Thyroid gland (tissue), 4 donors: ENCODE results near the gene LMO7. TPM values are rescaled to one million over a fixed set of nuclear protein-coding genes. Genes with fewer than 3 reads are reported as not detected.
"Not testable (repeated sequence)": the region's sequence is repeated elsewhere in the genome, so short reads cannot be mapped to it uniquely, and the experiment has no call there.

ENCODE experiments used
- DNase-seq, 2 donors: peaks; one replicate each; pipeline ENCODE4 v3.0.0-alpha.2; 2019
- H3K27ac ChIP-seq, 3 donors: fragments of 200-600 bp; sonication (generic); 1 replicate in 2 of 3; 2 replicates in 1 of 3; pipeline ENCODE4 v1.5.1; 2016 to 2019; ENCODE audit warnings: mild to moderate bottlenecking in 1 of 3, moderate library complexity in 1 of 3
- H3K27me3 ChIP-seq: fragments of 200-600 bp; sonication (generic); one replicate; pipeline ENCODE4 v1.5.1; 2019
- H3K36me3 ChIP-seq, 2 donors: fragments of 200-600 bp; sonication (generic); one replicate each; pipeline ENCODE4 v1.5.1; 2016 to 2019
- H3K4me1 ChIP-seq, 2 donors: fragments of 200-600 bp; sonication (generic); one replicate each; pipeline ENCODE4 v1.5.1; 2017 to 2019
- H3K4me3 ChIP-seq, 3 donors: fragments of 200-600 bp; sonication (generic); replicated peaks in 1 of 3; 1 replicate in 2 of 3; 2 replicates in 1 of 3; pipeline ENCODE4 v1.5.1; 2016; ENCODE audit warnings: mild to moderate bottlenecking in 1 of 3
- H3K9me3 ChIP-seq: fragments of 200-600 bp; sonication (generic); one replicate; pipeline ENCODE4 v1.5.1; 2017
- POLR2A ChIP-seq, 2 donors: fragments of 450-650 bp; IDR thresholded peaks; one replicate each; pipeline ENCODE4 v1.6.1; 2017; ENCODE audit warnings: antibody characterized with exemption in 2 of 2, mild to moderate bottlenecking in 2 of 2, moderate library complexity in 1 of 2
- WGBS, 2 donors: methylation state at CpG; one replicate each; pipeline ENCODE4 v1.1.5; 2017; 5-methylcytosine and 5-hydroxymethylcytosine counted together
- intact Hi-C: fragments of 100-400 bp; cut with DNase I; formaldehyde crosslinking; loops from one replicate; pipeline ENCODE4 v1.15.1; 2023
- total RNA-seq, 4 donors: library from RNA; depleted of rRNA; stranded (reverse); fragments of >200 nt; gene quantifications; one replicate each; pipeline ENCODE4 v1.2.3, GENCODE V29; 2016
- TF ChIP-seq, protein P1 (sequence below), 6 experiments: fragments of 200-600 bp in 3 of 6; fragments of 450-650 bp in 3 of 6; sonication (generic) in 3 of 6; IDR thresholded peaks; one replicate each; pipeline ENCODE4 v1.5.1; 2016 to 2019; ENCODE audit warnings: antibody characterized with exemption in 6 of 6, mild to moderate bottlenecking in 2 of 6, inconsistent platforms in 1 of 6, moderate library complexity in 1 of 6

Gene LMO7
- total RNA-seq, 4 donors from 2014 or later = 129 to 218 (median 185) TPM

DNA sequence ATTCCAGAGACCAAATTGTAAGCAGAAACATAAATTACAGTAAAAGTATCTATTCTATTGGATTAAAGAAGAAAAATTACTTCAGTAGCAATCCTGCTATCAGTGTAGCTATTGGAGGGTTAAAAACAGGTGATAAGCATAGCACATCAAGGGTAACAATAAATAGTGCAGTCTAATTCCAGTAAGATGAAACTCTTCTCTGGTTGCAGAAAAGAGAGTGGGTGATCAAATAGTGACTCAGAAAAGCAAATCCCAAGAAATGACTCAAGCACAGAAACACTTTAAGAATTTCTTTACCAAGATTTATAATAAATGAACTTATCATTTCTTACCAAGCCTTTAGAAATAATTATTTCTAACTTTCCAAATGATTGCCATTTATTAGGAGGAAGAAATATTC, 135.7 kb downstream of the LMO7 start:
- no peak for TF ChIP-seq POLR2A (IDR thresholded peaks at IDR 0.05)
- TF ChIP-seq, protein P1, sequence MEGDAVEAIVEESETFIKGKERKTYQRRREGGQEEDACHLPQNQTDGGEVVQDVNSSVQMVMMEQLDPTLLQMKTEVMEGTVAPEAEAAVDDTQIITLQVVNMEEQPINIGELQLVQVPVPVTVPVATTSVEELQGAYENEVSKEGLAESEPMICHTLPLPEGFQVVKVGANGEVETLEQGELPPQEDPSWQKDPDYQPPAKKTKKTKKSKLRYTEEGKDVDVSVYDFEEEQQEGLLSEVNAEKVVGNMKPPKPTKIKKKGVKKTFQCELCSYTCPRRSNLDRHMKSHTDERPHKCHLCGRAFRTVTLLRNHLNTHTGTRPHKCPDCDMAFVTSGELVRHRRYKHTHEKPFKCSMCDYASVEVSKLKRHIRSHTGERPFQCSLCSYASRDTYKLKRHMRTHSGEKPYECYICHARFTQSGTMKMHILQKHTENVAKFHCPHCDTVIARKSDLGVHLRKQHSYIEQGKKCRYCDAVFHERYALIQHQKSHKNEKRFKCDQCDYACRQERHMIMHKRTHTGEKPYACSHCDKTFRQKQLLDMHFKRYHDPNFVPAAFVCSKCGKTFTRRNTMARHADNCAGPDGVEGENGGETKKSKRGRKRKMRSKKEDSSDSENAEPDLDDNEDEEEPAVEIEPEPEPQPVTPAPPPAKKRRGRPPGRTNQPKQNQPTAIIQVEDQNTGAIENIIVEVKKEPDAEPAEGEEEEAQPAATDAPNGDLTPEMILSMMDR (IDR thresholded peaks at IDR 0.05) = no peak

DNA sequence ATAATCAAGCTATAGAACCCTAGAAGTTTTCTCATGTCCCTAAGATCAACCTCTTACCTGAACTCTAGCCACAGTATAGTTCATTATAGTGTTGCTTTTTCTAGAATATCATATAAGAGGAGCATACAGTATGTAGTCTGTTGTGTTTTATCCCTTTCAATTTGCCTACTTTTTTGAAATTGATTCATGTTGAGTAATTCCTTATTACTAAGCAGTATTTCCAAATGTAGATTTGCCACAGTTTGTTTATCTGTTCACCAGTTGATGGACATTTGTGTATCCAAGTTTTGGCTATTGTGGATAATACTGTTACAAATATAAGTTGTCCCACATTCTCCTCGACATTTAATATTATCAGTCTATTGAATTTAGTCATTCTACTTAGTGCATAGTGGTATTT, 138.0 kb downstream of the LMO7 start:
- no peaks in the 10 kb centered on the region for H3K36me3 ChIP-seq
- TF ChIP-seq POLR2A (IDR thresholded peaks at IDR 0.05) = no peak
- TF ChIP-seq, protein P1 (IDR thresholded peaks at IDR 0.05) = no peak
- DNase-seq = no peak
- H3K4me3 ChIP-seq = no peak overlapping the region
- no peak overlapping the region for H3K27ac ChIP-seq
- 96 to 98% methylated on average over 1 of the region's 1 CpG for WGBS, 2 donors
- intact Hi-C loops = no loop called here
- no peaks in the 10 kb centered on the region for H3K27me3 ChIP-seq
- no peaks in the 10 kb centered on the region for H3K9me3 ChIP-seq
- peaks cover 45 to 49% of the 10 kb centered on the region in 2 donors for H3K4me1 ChIP-seq

More for the DNA sequence above, 135.7 kb downstream of the LMO7 start:
- DNase-seq = no peak
- peaks cover 43 to 44% of the 10 kb centered on the region in 2 donors for H3K4me1 ChIP-seq
- H3K36me3 ChIP-seq = no peaks in the 10 kb centered on the region
- no peak overlapping the region for H3K4me3 ChIP-seq
- intact Hi-C loops = no loop called here
- peak overlapping the region; percentile 56 to 72 (median 72) for H3K27ac ChIP-seq
- H3K9me3 ChIP-seq = no peaks in the 10 kb centered on the region
- no peaks in the 10 kb centered on the region for H3K27me3 ChIP-seq

DNA sequence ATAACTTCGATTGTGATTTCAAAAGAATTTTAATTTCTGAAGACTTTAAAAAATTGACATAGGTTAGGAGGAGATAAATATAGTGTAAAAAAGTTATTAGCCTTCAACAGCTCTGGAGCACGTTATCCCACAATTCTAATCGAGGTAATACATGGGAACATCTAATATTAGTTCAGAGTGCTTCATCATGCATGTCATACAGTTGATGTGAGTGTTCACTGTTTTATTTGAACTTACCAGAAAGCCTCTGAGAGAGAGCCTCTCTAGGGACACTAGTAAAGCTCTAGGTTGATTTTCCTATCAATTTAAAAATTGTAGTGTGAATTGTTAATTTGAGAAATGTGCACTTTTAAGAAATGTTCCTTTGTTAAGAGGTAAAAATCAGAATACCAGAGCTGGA, 140.4 kb downstream of the LMO7 start:
- TF ChIP-seq POLR2A (IDR thresholded peaks at IDR 0.05) = no peak
- intact Hi-C loops = no loop called here
- H3K27ac ChIP-seq = peak overlapping the region in 1 of 3 donors; percentile 19
- no peaks in the 10 kb centered on the region for H3K27me3 ChIP-seq
- peaks cover 27% of the 10 kb centered on the region in 2 donors for H3K4me1 ChIP-seq
- no peak overlapping the region for H3K4me3 ChIP-seq
- DNase-seq = no peak
- WGBS, 2 donors = 53 to 59% methylated on average over 3 of the region's 3 CpGs
- H3K9me3 ChIP-seq = no peaks in the 10 kb centered on the region
- no peaks in the 10 kb centered on the region for H3K36me3 ChIP-seq

DNA sequence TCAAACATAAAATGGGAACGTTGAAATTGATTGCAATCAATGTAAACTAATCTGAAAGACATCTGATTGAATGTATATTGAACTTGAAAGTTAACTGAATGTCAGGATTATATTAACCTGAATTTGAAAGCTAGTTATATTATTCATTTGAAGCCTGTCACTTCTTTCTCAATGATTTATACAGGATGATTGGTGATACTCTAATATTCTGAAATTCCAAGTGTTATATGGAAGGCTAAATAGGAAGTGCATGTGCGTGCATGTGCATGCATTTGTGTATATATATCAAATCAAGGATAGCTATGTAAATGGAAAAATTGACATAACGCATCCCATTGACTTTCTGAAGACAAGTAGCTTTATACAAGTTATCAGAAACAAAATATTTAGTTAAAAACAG, 143.3 kb downstream of the LMO7 start:
- Histone ChIP-seq H3K36me3 (no peaks in the 10 kb centered on the region), H3K27me3 (no peaks in the 10 kb centered on the region), H3K9me3 (no peaks in the 10 kb centered on the region), H3K4me3 (no peak overlapping the region), H3K27ac (peak overlapping the region in 2 of 3 donors; percentile 57 to 74), H3K4me1 (peaks cover 11 to 21% of the 10 kb centered on the region in 2 donors)
- DNase-seq = no peak
- WGBS, 2 donors = 91 to 97% methylated on average over 3 of the region's 3 CpGs
- intact Hi-C loops = no loop called here
- TF ChIP-seq, protein P1 (IDR thresholded peaks at IDR 0.05) = no peak
- no peak for TF ChIP-seq POLR2A (IDR thresholded peaks at IDR 0.05)

DNA sequence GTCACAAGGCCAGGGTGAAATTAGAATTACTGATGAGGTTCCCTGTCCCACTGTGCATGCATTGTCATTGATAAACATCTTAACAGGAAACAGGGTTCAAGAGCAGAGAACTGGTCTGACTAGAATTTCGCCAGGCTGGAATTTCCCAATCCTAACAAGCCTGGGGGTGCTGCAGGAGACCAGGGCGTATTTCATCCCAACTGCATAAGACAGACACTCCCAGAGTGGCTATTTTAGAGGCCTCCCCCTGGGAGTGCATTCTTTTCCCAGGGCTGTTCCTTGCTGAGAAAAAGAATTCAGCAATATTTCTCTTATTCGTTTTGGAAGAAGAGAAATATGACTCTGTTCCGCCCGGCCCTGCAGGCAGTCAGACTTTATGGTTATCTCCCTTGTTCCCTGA, 144.0 kb downstream of the LMO7 start:
- 92 to 93% methylated on average over 5 of the region's 5 CpGs for WGBS, 2 donors
- H3K9me3 ChIP-seq, intact Hi-C loops, H3K27me3 ChIP-seq, H3K4me3 ChIP-seq, H3K36me3 ChIP-seq: not testable (repeated sequence)
- peak overlapping the region in 1 of 3 donors; percentile 74 for H3K27ac ChIP-seq
- peak in 1 of 2 donors; percentile 4 for DNase-seq
- H3K4me1 ChIP-seq = peaks cover 11 to 24% of the 10 kb centered on the region in 2 donors

DNA sequence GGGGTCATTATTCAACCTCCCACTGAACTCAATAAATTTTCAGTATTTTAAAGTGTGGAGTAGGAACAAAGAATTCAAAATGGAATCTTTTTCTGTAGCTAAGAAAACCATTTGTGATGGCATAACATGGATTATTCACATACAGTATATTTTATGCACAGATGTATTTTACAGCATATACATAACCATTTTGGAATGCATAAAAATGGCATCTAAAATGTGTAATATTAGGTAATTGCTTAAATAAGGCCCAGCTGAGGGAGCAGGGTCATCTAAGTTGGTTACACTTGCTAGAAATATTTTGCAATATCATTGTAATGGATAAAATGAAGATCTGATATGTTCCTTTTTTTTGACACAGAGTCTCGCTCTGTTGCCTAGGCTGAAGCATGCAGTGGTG, 146.9 kb downstream of the LMO7 start:
- Histone ChIP-seq H3K36me3 (no peaks in the 10 kb centered on the region), H3K4me3 (no peak overlapping the region), H3K27ac (no peak overlapping the region), H3K4me1 (peaks cover 14 to 20% of the 10 kb centered on the region in 2 donors), H3K9me3 (no peaks in the 10 kb centered on the region), H3K27me3 (no peaks in the 10 kb centered on the region)
- no peak for DNase-seq
- WGBS, 2 donors = 55 to 71% methylated on average over 1 of the region's 1 CpG
- TF ChIP-seq, protein P1 (IDR thresholded peaks at IDR 0.05) = no peak
- TF ChIP-seq POLR2A (IDR thresholded peaks at IDR 0.05) = no peak
- intact Hi-C loops = no loop called here
